CD4-positive, alpha-beta T cell treated with Interleukin-2 at 100 ng/mL for 4 hours (primary cell): ENCODE measurements around the gene SST.
"Not testable (repeated sequence)": the region's sequence is repeated elsewhere in the genome, so short reads cannot be mapped to it uniquely, and the experiment has no call there.

ENCODE experiments used
- DNase-seq: peaks from one replicate; pipeline ENCODE4 v3.0.0-alpha.2; 2020; ENCODE audit warnings: low spot score

Gene SST

GRCh38 chr3:187684444-187684843 lies 14.2 kb upstream of the SST start:
- DNase-seq, result no peak

GRCh38 chr3:187681756-187682155 lies 11.6 kb upstream of the SST start:
- DNase-seq, result not testable (repeated sequence)

GRCh38 chr3:187679638-187680396 lies 9.6 kb upstream of the SST start:
- peak; percentile 68 for DNase-seq

- DNase-seq, result peak; percentile 5
Observed at GRCh38 chr3:187678726-187679268, 8.6 kb upstream of the SST start.

GRCh38 chr3:187677604-187678003 lies 7.4 kb upstream of the SST start:
- no peak for DNase-seq

- DNase-seq, result no peak
Observed at GRCh38 chr3:187673012-187673411, 2.8 kb upstream of the SST start.

- no peak for DNase-seq
Observed at GRCh38 chr3:187667526-187667925, 2.7 kb downstream of the SST start.

GRCh38 chr3:187665764-187666402 lies 4.3 kb downstream of the SST start:
- no peak for DNase-seq

GRCh38 chr3:187665010-187665409 lies 5.2 kb downstream of the SST start:
- DNase-seq, result no peak

- no peak for DNase-seq
Observed at GRCh38 chr3:187662848-187663409, 7.3 kb downstream of the SST start.

- no peak for DNase-seq
Observed at GRCh38 chr3:187661267-187661666, 8.9 kb downstream of the SST start.

- no peak for DNase-seq
Observed at GRCh38 chr3:187651282-187651681, 18.9 kb downstream of the SST start.

GRCh38 chr3:187648177-187648576 lies 22.0 kb downstream of the SST start:
- DNase-seq, result no peak

- DNase-seq, result no peak
Observed at GRCh38 chr3:187646906-187647660, 23.1 kb downstream of the SST start.

GRCh38 chr3:187645379-187645778 lies 24.8 kb downstream of the SST start:
- DNase-seq, result not testable (repeated sequence)

GRCh38 chr3:187642861-187643260 lies 27.3 kb downstream of the SST start:
- DNase-seq, result no peak

GRCh38 chr3:187641320-187642016 lies 28.7 kb downstream of the SST start:
- no peak for DNase-seq

- no peak for DNase-seq
Observed at GRCh38 chr3:187640569-187641059, 29.6 kb downstream of the SST start.

GRCh38 chr3:187639927-187640568 lies 30.1 kb downstream of the SST start:
- DNase-seq, result no peak

GRCh38 chr3:187636528-187636927 lies 33.7 kb downstream of the SST start:
- no peak for DNase-seq

GRCh38 chr3:187630404-187630803 lies 39.8 kb downstream of the SST start:
- no peak for DNase-seq
